Measurements from ENCODE around the gene POR.

The POR gene

GRCh38 chr7:76031964-76032363 lies 117.0 kb downstream of the POR start:
- Histone ChIP-seq H3K27ac (no peak overlapping the region), H3K4me3 (no peak overlapping the region), H4K20me1 (peaks cover 22% of the 10 kb centered on the region; the same call in 1 of the 2 replicates), H3K27me3 (no peaks in the 10 kb centered on the region), H3K9ac (no peak overlapping the region), H3K36me3 (peaks cover 38% of the 10 kb centered on the region), H3K9me3 (no peaks in the 10 kb centered on the region), H3K4me1 (peaks cover 13% of the 10 kb centered on the region), H3K4me2 (no peak overlapping the region)
- TF ChIP-seq Cebpa-rat (IDR thresholded peaks at IDR 0.05) = no peak
